Duodenal mucosa (tissue), 2 donors: ENCODE results near the gene ANO8.

Experiments used
- H3K27ac ChIP-seq: one replicate; pipeline ENCODE4 v1.7.0; 2013; ENCODE audit warnings: low read depth, low read length
- H3K27me3 ChIP-seq, 2 donors: one replicate each; pipeline ENCODE4 v1.7.0; 2013; ENCODE audit warnings: low read length in 2 of 2, control low read depth in 1 of 2; ENCODE audit not compliant: insufficient read depth in 2 of 2, control insufficient read depth in 1 of 2
- H3K36me3 ChIP-seq, 2 donors: one replicate each; pipeline ENCODE4 v1.7.0; 2013; ENCODE audit warnings: low read length in 2 of 2, control low read depth in 1 of 2; ENCODE audit not compliant: insufficient read depth in 2 of 2, control insufficient read depth in 1 of 2
- H3K4me1 ChIP-seq, 2 donors: one replicate each; pipeline ENCODE4 v1.7.0; 2013; ENCODE audit warnings: low read length in 2 of 2, control low read depth in 1 of 2; ENCODE audit not compliant: insufficient read depth in 2 of 2, control insufficient read depth in 1 of 2
- H3K4me3 ChIP-seq, 2 donors: one replicate each; pipeline ENCODE4 v1.7.0; 2013; ENCODE audit warnings: low read length in 2 of 2, low read depth in 1 of 2
- H3K9ac ChIP-seq, 2 donors: one replicate each; pipeline ENCODE4 v1.7.0; 2013; ENCODE audit warnings: low read length in 2 of 2, low read depth in 1 of 2
- H3K9me3 ChIP-seq, 2 donors: one replicate each; pipeline ENCODE4 v1.7.0; 2013; ENCODE audit warnings: low read length in 2 of 2, control low read depth in 1 of 2; ENCODE audit not compliant: control insufficient read depth in 1 of 2

The ANO8 gene

DNA sequence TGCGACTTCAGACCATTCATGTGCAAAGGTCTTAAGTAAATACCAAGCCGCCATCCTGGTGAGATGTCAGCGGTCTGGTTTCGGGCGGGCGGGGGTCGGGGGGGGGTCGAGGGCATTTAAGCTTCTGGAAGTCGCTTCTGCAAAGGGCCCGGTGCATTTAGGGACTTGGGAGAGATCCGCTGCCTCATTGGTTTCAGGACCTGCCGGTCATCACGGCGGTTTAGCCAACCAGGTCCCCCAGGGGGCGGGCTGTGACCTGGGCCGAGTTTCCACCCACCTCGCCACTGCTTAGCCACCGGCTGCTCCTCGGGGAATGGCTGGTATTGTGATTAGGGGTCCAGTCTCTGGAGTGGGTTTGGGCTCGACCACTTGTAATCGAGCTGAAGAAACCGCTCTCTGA lies 45.2 kb downstream of the ANO8 start:
- no peak overlapping the region for H3K9ac ChIP-seq
- no peaks in the 10 kb centered on the region for H3K9me3 ChIP-seq
- no peaks in the 10 kb centered on the region for H3K36me3 ChIP-seq
- no peak overlapping the region for H3K27ac ChIP-seq
- H3K4me1 ChIP-seq, result peaks cover 0 to 9% of the 10 kb centered on the region in 2 donors
- H3K4me3 ChIP-seq, result no peak overlapping the region
- peaks cover 0 to 3% of the 10 kb centered on the region in 2 donors for H3K27me3 ChIP-seq

DNA sequence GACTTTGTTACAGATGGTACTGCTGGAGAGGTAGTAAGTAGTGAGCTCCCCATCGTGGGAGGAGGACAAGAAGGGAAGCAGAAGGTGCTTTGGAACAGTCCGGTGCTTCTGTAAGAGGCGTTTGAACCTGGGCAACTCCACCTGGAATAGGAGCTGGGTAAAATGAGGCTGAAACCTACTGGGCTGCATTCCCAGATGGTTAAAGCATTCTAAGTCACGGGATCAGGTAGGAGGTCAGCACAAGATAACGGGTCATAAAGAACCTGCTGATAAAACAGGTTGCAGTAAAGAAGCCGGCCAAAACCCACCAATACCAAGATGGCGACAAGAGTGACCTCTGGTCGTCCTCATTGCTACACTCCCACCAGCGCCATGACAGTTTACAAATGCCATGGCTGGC lies 47.9 kb downstream of the ANO8 start:
- no peaks in the 10 kb centered on the region for H3K36me3 ChIP-seq
- H3K27me3 ChIP-seq, result peaks cover 0 to 3% of the 10 kb centered on the region in 2 donors
- H3K4me1 ChIP-seq, result peaks cover 7 to 9% of the 10 kb centered on the region in 2 donors
- no peaks in the 10 kb centered on the region for H3K9me3 ChIP-seq
- H3K9ac ChIP-seq, result no peak overlapping the region
- H3K27ac ChIP-seq, result no peak overlapping the region
- no peak overlapping the region for H3K4me3 ChIP-seq

DNA sequence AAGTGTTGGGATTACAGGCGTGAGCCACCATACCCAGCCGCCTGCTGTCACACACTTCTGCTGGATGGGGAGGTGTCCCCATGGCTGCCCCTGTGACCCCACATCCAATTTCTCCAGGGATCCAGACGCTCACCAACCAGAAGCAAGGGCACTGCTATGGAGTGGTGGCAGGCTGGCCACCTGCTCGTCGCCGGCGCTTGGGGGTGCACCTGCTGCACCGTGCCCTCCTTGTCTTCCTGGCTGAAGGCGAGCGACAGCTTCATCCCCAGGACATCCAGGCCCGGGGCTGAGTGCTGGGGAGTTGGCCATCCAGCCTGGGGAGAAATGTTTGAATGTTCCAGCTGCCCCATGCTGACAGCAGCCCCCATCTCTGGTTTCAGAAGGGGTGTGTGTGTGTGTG lies 48.4 kb downstream of the ANO8 start:
- H3K4me3 ChIP-seq, result no peak overlapping the region
- H3K9me3 ChIP-seq, result no peaks in the 10 kb centered on the region
- H3K27ac ChIP-seq, result no peak overlapping the region
- H3K36me3 ChIP-seq, result no peaks in the 10 kb centered on the region
- no peak overlapping the region for H3K9ac ChIP-seq
- peaks cover 7 to 13% of the 10 kb centered on the region in 2 donors for H3K4me1 ChIP-seq
- H3K27me3 ChIP-seq, result peaks cover 0 to 3% of the 10 kb centered on the region in 2 donors

DNA sequence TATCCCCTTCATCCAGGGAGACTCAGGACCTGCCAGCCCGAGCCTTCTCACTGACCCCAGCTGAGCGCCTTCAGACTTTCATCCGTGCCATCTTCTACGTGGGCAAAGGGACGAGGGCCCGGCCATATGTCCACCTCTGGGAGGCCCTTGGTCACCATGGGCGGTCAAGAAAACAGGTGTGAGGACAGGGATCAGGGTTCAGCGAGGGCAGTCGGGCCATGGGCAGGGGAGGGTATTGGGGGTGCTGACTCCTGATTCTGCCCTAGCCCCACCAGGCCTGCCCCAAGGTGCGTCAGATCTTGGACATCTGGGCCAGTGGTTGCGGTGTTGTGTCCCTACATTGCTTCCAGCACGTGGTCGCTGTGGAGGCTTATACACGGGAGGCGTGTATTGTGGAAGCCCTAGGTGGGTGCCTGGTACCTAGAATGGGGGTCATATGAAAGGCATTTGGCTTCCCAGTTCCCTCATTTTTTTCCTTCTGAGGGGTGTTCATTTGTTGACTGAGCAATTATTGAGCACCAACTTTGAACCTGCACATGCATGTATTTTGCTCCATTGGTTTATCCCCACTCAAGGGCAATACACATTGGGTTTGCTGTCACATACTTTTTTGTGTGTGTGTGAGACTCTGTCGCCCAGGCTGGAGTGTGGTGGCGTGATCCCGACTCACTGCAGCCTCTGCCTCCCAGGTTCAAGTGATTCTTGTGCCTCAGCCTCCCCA lies 49.1 kb downstream of the ANO8 start:
- H3K36me3 ChIP-seq, result no peaks in the 10 kb centered on the region
- H3K9me3 ChIP-seq, result no peaks in the 10 kb centered on the region
- no peak overlapping the region for H3K4me3 ChIP-seq
- no peak overlapping the region for H3K27ac ChIP-seq
- no peak overlapping the region for H3K9ac ChIP-seq
- peaks cover 0 to 3% of the 10 kb centered on the region in 2 donors for H3K27me3 ChIP-seq
- H3K4me1 ChIP-seq, result peaks cover 7 to 15% of the 10 kb centered on the region in 2 donors

DNA sequence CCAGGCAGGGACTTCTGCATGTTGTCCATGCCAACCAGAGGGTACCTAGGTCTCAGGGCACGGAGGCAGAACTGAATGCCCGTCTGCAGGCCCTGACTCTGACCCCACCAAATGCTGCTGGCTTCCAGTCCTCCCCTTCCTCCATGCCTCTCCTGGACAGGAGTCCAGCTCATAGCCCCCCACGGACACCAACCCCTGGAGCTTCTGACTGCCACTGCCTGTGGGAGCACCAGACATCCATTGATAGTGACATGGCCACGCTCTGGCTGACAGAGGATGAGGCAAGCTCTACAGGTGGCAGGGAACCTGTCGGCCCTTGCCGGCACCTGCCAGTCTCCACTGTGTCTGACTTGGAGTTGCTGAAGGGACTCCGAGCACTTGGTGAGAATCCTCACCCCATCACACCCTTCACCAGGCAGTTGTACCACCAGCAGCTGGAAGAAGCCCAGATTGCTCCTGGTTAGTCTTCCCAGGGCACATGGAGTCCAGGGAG lies 51.1 kb downstream of the ANO8 start:
- H3K36me3 ChIP-seq, result peaks cover 0 to 6% of the 10 kb centered on the region in 2 donors
- H3K4me3 ChIP-seq, result no peak overlapping the region
- peaks cover 0 to 3% of the 10 kb centered on the region in 2 donors for H3K27me3 ChIP-seq
- H3K27ac ChIP-seq, result no peak overlapping the region
- H3K9ac ChIP-seq, result no peak overlapping the region
- H3K9me3 ChIP-seq, result no peaks in the 10 kb centered on the region
- H3K4me1 ChIP-seq, result peaks cover 7 to 15% of the 10 kb centered on the region in 2 donors

DNA sequence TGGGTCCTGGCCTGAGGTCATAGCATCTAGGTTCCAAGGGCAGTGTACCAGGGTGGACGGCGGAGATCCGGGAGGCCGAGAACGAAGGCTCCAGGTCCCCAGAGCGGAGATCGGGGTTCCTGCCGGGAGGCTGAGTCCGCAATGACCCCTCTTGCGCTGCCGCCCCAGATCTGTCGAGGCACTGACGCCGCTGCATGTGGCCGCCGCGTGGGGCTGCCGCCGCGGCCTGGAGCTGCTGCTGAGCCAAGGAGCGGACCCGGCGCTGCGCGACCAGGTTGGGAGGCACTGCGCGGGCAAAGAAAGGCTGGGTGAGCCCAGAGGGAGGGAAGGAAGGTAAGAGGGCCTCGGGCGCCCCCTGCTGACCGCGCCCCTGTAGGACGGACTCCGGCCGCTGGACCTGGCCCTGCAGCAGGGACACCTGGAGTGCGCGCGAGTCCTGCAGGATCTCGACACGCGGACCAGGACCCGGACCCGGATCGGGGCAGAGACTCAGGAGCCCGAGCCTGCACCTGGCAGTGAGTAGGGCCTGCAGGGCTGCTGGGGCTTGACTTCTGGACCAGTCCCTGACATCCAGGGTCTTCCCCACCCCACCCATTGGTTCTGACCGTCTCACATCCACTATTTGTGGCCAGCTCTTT lies 52.0 kb downstream of the ANO8 start:
- peaks cover 0 to 3% of the 10 kb centered on the region in 2 donors for H3K27me3 ChIP-seq
- H3K9ac ChIP-seq, result peak overlapping the region in 1 of 2 donors; percentile 54
- H3K4me3 ChIP-seq, result peak overlapping the region; percentile 23 to 65
- peaks cover 7 to 15% of the 10 kb centered on the region in 2 donors for H3K4me1 ChIP-seq
- no peak overlapping the region for H3K27ac ChIP-seq
- H3K9me3 ChIP-seq, result no peaks in the 10 kb centered on the region
- H3K36me3 ChIP-seq, result peaks cover 0 to 7% of the 10 kb centered on the region in 2 donors

DNA sequence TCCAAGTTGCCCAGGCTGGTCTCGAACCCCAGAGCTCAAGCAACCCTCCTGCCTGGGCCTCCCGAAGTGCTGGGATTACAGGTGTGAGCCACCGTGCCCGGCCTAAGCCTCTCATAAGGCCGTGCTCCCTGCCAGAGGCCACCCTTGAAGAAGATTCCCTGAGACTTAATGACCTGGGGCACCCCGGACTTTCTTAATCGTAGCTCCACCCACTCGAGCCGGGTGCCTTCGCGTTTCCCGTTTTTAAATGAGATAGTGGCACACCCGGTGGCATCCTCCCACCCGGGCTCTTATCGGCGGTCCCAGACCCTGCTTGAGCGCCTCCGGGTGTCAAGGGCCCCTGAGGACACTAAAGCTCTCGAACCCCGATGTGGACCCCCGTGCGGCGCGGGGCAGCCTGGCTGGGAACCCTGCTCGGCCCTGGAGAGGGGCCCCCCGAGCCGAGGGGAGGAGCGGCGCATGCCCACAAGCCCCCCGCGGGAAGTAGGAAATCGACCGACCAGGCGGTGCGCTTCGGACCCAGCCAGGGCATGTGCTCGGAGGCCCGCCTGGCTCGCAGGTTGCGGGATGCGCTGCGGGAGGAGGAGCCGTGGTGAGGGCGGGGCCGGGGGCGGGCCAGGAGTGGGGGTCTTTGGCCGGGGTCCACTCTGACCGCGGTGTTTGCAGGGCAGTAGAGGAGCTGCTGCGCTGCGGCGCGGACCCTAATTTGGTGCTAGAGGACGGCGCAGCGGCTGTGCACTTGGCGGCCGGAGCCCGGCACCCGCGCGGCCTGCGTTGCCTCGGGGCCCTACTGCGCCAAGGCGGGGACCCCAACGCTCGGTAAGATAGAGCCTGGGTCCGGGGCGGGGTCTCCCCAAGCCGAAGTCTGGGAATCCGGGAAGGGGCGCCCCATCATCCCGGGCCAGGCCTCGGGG lies 53.0 kb downstream of the ANO8 start, which contains the start of gene ANKLE1:
ANKLE1 (plus strand) TSS at position 511 of the 914 bp plus-strand sequence; CDS start at position 531, 20 bp downstream.
- Histone ChIP-seq H3K27ac (no peak within 1 kb of the TSS), H3K4me1 (peaks cover 7 to 15% of the 10 kb centered on the region in 2 donors), H3K4me3 (peak within 1 kb of the TSS; percentile 47 to 65), H3K9ac (peak within 1 kb of the TSS in 1 of 2 donors; percentile 54), H3K9me3 (no peaks in the 10 kb centered on the region), H3K36me3 (peaks cover 3 to 15% of the 10 kb centered on the region in 2 donors), H3K27me3 (peaks cover 0 to 3% of the 10 kb centered on the region in 2 donors)

DNA sequence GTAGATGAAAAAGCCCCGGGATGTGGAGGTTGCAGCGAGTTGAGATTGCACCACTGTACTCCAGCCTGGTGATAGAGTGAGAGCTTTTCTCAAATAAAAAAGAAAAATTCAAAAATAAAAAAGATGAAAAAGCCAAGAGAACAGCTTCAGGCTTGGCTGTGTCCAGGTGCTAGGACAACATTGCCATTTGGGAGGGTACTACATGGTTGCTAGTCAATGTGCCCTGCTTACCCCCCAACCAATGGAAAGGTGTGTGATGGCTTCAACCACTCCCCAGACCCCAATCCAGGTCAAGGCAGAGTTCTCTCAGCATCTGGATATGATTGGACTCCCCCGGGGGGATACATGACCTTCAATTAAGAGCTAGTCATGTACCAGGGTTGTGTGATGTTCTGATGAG lies 55.2 kb downstream of the ANO8 start:
- H3K27me3 ChIP-seq, result no peaks in the 10 kb centered on the region
- H3K4me3 ChIP-seq, result no peak overlapping the region
- H3K9me3 ChIP-seq, result no peaks in the 10 kb centered on the region
- H3K27ac ChIP-seq, result no peak overlapping the region
- H3K36me3 ChIP-seq, result peaks cover 6 to 35% of the 10 kb centered on the region in 2 donors
- no peak overlapping the region for H3K9ac ChIP-seq
- peaks cover 7 to 15% of the 10 kb centered on the region in 2 donors for H3K4me1 ChIP-seq

DNA sequence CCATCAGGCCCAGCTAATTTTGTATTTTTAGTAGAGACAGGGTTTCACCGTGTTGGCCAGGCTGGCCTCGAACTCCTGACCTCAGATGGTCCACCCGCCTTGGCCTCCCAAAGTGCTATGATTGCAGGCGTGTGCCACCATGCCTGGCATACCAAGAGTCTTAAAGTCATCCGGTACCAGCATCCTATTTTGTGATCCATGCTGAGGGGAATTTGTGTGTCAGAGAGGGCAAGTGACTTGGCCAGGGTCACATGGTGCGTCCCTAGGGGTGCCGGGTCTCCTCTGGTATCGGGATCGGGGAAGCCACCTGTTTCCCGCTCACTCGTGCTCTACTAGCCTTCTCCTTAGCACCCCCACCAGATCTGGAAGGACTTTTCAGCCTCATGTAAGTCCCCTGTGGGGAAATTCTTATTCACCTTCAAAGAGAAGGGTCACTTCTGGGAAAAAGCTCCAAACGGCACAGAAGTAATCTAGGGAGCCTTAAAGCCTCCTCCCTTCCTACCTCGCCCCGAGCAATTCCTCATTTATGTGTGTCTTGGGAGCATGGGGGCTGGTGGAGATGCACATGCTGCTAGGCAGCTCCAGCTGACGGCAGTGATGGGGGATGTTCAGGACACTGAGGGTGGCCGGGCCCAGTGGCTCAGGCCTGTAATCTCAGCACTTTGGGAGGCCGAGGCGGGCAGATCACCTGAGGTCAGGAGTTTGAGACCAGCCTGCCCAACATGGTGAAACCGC lies 59.0 kb downstream of the ANO8 start:
- no peak overlapping the region for H3K27ac ChIP-seq
- no peaks in the 10 kb centered on the region for H3K4me1 ChIP-seq
- H3K9me3 ChIP-seq, result no peaks in the 10 kb centered on the region
- H3K9ac ChIP-seq, result no peak overlapping the region
- H3K36me3 ChIP-seq, result peaks cover 6 to 61% of the 10 kb centered on the region in 2 donors
- no peaks in the 10 kb centered on the region for H3K27me3 ChIP-seq
- no peak overlapping the region for H3K4me3 ChIP-seq
